Left renal cortex interstitium (tissue), 4 donors: ENCODE measurements around the gene CHL1. TPM values are rescaled to one million over a fixed set of nuclear protein-coding genes. Genes with fewer than 3 reads are reported as not detected.

Experiments used
- DNase-seq, 4 donors: peaks; one replicate each; pipeline ENCODE4 v3.0.0-alpha.2; 2013; ENCODE audit warnings: low read depth in 4 of 4, low spot score in 2 of 4, missing footprints in 1 of 4
- polyA plus RNA-seq, 4 donors: library from polyadenylated mRNA; unstranded; fragments of 120-200 nt; gene quantifications; one replicate each; pipeline ENCODE4 v1.2.1, GENCODE V29; 2013; ENCODE audit not compliant: insufficient read length in 4 of 4

CHL1 gene
- polyA plus RNA-seq, 4 donors: 10.8 to 23.7 (median 12.7) TPM

GRCh38 chr3:454986-455385 is 258.4 kb downstream of the CHL1 start:
- no peak for DNase-seq

GRCh38 chr3:458124-458523 is 261.6 kb downstream of the CHL1 start:
- DNase-seq: no peak

GRCh38 chr3:458653-459310 is 262.2 kb downstream of the CHL1 start:
- DNase-seq: no peak
